ENCODE data around the gene DKC1.
"Not testable (repeated sequence)": the region's sequence is repeated elsewhere in the genome, so short reads cannot be mapped to it uniquely, and the experiment has no call there.

Gene DKC1

GRCh38 chrX:154817048-154817618 lies 54.5 kb downstream of the DKC1 start:
- not testable (repeated sequence) for DNase-seq (ENCODE audit: low read depth in 1 of 2, low spot score in 1 of 2)

GRCh38 chrX:154818916-154819770 lies 56.5 kb downstream of the DKC1 start:
- no peak for DNase-seq (ENCODE audit: low read depth in 1 of 2, low spot score in 1 of 2)

- no peak for DNase-seq (ENCODE audit: low read depth in 1 of 2, low spot score in 1 of 2)
These were observed 57.2 kb downstream of the DKC1 start for GRCh38 chrX:154819771-154820341.

GRCh38 chrX:154821523-154821922 lies 58.9 kb downstream of the DKC1 start:
- no peak for DNase-seq (ENCODE audit: low read depth in 1 of 2, low spot score in 1 of 2)

GRCh38 chrX:154822029-154822428 lies 59.4 kb downstream of the DKC1 start:
- DNase-seq (ENCODE audit: low read depth in 1 of 2, low spot score in 1 of 2), result no peak

GRCh38 chrX:154824638-154825037 lies 62.0 kb downstream of the DKC1 start:
- DNase-seq (ENCODE audit: low read depth in 1 of 2, low spot score in 1 of 2), result no peak

GRCh38 chrX:154825586-154825985 lies 62.9 kb downstream of the DKC1 start:
- not testable (repeated sequence) for DNase-seq (ENCODE audit: low read depth in 1 of 2, low spot score in 1 of 2)

All from activated T-helper 1 cell treated with anti-CD3 and anti-CD28 coated beads, Interleukin-2, amount 50 U/mL, for 16 hours (primary cell).